ENCODE measurements around the gene ARPC5L.

- peak; percentile 54 to 80 for TF ChIP-seq CTCF (conservative IDR thresholded peaks at IDR 0.05; ENCODE audit: low read depth in 2 of 2)
- TF ChIP-seq POLR2AphosphoS5 (IDR thresholded peaks at IDR 0.05; ENCODE audit: low read depth) = no peak; the same call in none of the 2 replicates
- TF ChIP-seq EZH2 (IDR thresholded peaks at IDR 0.05; ENCODE audit: low read depth, unreplicated experiment) = no peak
- TF ChIP-seq EZH2phosphoT487 (IDR thresholded peaks at IDR 0.05; ENCODE audit: unreplicated experiment) = no peak
- no peak for TF ChIP-seq CREB1 (CRISPR knock-in tag; IDR thresholded peaks at IDR 0.05; ENCODE audit: low read depth)
- no peak for TF ChIP-seq JUNB (IDR thresholded peaks at IDR 0.05; ENCODE audit: unreplicated experiment)
- TF ChIP-seq REST (IDR thresholded peaks at IDR 0.05; ENCODE audit: unreplicated experiment) = no peak
- TF ChIP-seq ETS1 (IDR thresholded peaks at IDR 0.05) = no peak
Observed at GRCh38 chr9:124855944-124856765, 5.8 kb upstream of the ARPC5L start.

Data from GM23338 (cell line).